Stimulated activated CD8-positive, alpha-beta memory T cell treated with anti-CD3 and anti-CD28 coated beads, Interleukin-7, amount 100 ng/mL, for 48 hours (primary cell): ENCODE measurements around the gene GGA1.
A peak's percentile ranks its signal among the peaks of the same experiment; 100 is the strongest.
"Not testable (repeated sequence)": the region's sequence is repeated elsewhere in the genome, so short reads cannot be mapped to it uniquely, and the experiment has no call there.

Source experiments
- DNase-seq, 2 donors: peaks; one replicate each; pipeline ENCODE4 v3.0.0-alpha.2; 2020; ENCODE audit warnings: low read depth in 1 of 2; ENCODE audit errors: extremely low read depth in 1 of 2

The GGA1 gene

DNA sequence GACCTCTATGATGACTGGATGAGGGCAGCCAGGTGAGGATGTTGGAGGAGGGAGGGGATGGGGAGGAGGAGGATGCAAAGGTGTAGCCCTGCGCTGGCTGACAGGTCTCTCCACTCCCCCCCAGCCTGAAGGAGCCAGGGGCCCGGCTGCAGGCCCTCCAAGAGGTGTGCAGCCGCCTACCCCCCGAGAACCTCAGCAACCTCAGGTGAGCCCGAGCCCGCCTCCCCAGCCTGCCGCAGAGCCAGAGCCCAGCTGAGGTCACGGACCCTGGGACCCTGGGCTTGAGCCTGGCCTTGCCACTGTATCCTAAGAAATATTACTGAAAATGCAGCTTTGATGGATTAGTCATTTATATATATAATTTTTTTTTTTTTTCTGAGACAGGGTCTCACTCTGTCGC is 38.7 kb downstream of the GGA1 start:
- no peak for DNase-seq

DNA sequence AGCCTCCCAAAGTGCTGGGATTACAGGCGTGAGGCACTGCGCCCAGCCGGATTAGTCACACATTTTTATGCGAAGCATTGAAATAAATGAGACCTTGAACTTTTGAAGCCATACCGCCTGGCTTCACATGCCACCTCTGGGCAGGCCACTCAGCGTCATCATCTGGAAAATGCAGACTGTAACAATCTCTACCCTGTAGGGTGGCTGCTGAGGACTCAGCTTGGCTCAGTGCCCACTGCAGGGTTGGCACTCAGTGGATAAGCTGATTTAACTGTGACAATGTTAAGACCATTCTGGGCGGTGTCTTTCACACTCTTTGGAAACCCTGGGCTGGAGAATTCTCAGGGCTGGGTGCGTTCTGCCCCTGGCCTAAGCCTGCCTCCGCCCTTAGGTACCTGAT is 39.3 kb downstream of the GGA1 start:
- DNase-seq: no peak

DNA sequence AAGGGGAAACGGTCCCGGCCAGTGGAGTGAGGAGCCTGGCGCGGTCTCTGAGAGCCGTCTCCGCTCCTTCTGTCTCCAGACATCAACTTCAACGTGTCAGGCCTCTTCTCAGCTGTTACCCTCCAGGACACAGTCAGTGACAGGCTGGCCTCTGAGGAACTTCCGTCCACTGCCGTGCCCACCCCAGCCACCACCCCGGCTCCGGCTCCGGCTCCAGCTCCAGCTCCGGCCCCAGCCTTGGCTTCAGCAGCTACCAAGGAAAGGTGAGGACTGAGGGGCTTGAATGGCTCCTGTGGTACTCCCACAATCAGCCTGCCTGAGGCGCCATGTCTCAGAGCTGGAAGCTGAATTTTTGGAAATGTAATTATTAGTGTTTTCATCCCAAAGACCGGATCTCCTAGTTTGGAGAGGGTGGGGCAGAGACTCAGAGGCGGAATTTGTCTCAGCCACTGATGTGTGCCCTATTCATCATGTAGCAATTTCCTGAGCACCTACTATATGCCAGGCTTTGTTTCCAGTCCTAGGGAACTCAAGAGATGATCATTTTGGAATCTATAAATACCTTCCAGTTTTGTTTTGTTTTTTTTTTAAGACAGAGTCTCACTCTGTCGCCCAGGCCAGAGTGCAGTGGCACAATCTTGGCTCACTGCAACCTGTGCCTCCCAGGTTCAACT is 42.0 kb downstream of the GGA1 start:
- DNase-seq: no peak

DNA sequence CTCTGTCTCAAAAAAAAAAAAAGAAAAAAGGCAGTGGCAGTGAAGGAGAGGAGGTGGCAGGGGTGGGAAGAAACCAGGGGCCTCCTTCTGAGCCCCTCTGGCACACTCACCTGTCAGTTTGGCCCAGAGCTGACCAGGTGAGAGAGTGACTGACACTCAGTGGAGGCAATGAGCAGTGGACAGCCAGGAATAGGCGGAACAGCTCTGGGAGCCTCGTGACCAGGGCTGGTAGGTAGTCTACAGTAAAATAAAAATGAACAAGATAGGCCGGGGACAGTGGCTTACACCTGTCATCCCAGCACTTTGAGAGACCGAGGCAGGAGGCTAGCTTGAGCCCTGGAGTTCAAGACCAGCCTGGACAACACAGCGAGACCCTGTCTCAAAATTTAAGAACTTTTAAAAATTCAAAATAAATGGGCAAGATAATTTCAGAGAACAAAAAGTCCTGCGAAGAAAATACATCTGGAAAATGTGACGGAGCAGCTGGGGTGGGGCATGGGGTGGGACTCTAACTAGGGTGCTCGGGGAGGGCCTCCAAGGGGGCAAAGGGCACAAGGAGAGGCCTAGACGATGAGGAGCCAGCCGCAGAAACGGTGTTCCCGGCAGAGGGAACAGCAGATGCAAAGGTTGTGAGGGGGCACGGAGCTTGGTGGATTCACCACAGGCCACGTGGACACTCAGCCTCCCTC is 46.1 kb downstream of the GGA1 start:
- DNase-seq: no peak

DNA sequence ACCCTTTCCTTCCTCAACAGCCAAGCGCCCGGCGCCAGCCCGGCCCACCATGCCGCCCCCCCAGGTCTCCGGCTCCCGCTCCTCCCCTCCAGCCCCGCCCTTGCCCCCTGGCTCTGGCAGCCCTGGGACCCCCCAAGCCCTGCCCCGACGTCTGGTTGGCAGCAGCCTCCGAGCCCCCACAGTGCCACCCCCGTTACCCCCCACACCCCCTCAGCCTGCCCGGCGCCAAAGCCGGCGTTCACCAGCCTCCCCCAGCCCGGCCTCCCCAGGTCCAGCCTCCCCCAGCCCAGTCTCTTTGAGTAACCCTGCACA is 46.6 kb downstream of the GGA1 start:
- no peak for DNase-seq

DNA sequence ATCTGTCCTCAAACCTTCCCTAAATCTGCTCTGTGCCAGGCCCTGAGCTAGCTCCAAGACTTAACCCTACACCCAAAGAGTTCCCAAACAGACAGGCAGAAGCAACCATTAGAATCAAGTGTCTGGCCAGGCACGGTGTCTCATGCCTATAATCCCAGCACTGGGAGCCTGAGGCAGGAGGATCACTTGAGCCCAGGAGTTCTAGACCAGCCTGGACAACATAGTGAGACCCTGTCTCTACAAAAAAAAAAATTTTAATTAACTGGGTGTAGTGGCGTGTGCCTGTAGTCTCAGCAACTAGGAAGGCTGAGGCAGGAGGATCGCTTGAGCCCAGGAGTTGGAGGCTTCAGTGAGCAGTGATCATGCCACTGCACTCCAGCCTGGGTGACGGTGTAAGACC is 47.9 kb downstream of the GGA1 start:
- DNase-seq: not testable (repeated sequence)

DNA sequence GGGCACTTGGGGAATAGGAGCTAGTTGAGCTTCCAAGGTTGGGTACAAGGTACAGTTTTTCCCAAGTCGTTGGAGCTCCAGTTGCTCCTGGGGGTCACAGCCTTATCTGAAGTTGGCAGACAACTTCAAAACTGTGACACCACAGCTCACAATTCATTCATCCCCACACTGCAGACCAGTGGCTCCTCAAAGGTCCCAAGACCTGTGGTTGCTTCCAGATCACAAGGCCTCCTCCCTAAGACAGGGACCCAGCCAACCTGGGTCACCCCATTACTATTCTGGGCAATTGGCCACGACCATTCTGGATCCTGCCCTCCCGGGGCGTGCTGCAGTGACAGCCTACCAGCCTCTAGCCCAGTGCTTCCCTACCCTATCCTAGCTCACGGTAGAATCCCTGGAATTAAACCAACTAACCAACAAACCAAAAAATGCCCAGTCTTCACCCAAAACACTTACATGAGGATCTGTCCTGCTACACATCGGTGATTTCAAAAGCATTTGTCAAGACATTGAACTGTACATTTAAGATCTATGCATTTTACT is 49.0 kb downstream of the GGA1 start:
- DNase-seq: no peak

DNA sequence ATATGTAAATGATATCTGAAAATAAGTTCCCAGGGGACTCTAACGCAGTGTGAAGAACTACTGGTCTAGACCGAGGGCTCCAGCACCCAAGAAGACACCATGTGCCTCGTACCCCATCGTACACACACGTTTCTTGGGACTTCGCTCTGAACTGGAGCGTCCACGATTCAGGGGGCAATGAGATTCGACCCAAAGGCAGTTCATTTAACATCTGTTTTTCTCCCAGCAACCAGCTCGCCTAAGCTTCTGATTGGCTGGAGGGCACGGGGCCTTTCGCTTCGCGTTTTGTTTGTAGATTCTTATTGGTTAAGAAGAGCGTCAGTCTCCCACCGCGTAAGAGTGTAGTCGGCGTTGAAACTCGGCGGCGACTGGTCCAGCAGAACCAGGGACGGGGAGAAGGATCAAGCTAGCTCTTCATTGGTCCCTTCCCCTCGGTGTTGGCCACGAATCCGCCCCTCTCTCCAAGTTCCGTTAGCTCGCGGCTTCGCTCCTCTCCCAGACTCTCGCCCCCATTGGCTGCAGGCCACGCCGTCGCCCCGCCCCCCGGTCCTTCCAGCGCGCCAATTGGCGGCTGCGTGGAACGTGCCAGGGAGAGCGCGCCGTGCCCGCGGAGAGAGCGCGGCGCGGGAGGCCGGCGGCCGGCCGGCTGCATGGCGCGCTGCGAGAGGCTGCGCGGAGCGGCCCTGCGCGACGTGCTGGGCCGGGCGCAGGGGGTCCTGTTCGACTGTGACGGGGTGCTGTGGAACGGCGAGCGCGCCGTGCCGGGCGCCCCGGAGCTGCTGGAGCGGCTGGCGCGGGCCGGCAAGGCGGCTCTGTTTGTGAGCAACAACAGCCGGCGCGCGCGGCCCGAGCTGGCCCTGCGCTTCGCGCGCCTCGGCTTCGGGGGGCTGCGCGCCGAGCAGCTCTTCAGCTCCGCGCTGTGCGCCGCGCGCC is 49.8 kb downstream of the GGA1 start, which contains the start of gene PDXP:
PDXP (plus strand) TSS at position 591 of the 933 bp plus-strand sequence; CDS start at position 651, 60 bp downstream.
- DNase-seq: peak; percentile 97

DNA sequence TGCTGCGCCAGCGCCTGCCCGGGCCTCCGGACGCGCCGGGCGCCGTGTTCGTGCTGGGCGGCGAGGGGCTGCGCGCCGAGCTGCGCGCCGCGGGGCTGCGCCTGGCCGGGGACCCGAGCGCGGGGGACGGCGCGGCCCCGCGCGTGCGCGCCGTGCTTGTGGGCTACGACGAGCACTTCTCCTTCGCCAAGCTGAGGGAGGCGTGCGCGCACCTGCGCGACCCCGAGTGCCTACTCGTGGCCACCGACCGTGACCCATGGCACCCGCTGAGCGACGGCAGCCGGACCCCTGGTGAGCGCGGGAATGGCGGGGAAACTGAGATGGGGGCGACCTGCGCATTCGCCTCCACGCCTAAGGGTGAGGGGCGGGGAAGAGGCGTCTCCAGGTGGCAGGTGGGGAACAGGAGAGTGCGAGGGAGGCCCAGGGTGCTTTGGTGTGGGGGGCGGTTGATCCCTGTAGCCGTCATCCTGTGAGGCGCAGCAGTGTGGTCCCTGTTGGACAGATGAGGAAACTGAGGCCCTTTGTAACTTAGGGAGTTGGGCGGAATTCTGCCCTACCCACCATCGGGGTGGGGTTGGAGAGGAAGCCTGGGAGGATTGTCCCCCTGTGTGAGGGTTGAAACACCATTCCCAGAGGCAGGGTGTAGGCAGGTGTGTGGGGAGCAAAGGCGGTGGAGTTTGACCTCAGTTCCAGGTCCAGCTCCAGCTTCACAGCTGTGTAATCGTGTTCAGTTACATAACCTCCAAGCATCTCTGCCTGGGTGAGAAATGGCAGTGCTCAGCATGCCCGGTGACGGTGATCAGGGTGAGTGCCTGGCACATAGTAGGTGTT is 50.6 kb downstream of the GGA1 start:
- DNase-seq: no peak

DNA sequence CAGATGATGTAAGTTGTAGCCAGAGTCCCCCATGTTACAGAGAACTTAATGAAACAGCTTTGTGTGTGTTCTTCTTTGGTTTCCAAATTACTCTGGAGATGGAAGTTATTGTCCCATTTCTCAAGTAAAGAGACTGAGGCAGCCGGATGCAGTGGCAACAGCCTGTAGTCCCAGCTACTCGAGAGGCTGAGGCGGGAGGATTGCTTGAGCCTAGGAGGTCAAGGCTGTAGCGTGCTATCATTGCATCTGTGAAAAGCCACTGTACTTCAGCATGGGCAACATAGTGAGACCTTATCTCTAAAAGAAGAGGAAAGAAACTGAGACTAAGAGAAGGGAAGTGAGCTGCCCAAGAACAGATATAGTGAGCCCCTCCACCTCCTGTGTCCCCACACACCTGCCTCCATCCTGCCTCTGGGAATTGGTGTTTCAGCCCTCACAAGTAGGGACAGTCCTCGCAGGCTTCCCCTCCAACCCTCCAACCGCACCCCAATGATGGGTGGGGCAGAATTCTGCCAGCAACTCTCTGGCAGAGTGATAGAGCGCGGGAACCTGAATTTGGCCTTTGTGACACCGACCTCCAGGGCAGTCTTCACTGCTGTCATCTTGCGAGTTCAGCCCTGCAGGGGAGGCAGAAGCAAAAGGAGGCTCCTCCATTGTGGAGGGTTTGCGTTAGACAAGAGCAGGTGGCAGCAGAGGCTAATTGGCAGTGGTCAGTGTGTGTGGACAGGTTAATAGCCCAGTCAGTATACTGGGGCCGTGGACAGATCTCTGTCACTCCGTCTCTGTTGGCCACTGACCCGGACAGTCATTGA is 51.5 kb downstream of the GGA1 start:
- no peak for DNase-seq

DNA sequence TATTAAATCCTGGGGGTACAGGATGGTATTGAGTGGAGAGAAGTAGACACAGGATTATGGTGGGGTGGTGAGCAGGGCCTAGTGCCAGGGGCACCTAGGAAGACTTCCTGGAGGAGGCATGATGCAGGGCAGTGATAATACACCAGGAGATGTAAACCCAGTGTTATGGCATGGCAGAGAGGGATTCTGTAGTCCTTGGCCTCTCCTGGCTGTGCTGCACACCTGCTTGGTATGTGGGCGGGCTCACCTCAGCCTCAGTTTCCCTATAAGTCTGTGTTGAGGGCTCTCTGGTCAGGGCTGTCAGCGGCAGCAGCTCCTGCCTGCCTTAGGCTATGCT is 52.0 kb downstream of the GGA1 start:
- DNase-seq: no peak

DNA sequence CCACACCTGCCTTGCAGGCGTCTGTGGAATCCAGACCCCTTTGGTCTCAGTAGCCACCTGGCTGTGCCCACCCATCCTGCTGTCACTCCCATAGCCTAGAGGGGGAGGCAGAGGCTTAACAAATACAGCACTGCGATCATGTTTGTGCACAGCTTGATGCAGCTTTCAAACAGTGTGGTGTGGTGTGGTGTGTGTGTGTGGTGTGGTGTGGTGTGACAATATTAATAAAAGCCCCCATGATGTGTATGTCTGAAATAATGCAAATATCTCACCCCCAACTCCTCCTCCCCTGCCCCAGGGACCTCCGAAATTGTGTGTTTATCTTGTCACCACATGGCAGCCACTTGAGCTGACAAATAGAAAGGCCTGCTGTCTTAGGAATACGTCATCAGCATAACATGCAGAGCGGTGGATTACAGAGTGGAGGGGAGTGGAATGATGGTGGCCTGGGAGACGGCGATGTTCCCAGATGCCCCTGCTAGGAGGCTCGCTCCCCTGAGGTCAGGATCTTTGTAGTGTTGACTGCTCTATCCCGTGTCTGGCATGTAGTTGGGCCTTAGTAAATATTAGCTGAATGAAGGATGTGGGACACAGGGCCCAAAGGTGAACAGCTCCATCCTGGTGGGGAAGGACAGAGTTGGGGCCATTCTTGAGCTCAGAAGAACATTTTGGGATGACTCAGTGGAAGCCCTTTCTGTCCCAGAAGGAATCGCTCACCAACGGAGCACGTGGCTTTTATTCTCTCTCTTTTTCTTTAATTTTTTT is 52.7 kb downstream of the GGA1 start:
- DNase-seq: no peak

DNA sequence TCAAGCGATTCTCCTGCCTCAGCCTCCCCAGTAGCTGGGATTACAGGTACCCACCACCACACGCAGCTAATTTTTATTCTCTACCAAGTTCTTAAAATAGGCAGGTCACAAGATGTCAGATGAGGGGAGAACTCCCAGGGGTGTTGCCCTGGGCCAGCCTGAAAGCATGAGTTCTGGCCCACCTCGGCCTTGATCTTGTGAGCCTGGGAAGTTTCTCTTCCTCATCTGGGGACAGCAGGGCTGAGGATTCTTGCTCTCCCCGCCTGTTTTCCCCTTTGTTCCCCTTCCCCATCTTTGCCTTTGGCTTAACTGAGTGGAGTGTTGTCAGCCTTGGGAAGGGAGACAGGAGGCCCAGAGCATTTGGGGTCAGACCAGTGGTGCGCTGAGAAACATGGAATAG is 53.4 kb downstream of the GGA1 start:
- DNase-seq: no peak

DNA sequence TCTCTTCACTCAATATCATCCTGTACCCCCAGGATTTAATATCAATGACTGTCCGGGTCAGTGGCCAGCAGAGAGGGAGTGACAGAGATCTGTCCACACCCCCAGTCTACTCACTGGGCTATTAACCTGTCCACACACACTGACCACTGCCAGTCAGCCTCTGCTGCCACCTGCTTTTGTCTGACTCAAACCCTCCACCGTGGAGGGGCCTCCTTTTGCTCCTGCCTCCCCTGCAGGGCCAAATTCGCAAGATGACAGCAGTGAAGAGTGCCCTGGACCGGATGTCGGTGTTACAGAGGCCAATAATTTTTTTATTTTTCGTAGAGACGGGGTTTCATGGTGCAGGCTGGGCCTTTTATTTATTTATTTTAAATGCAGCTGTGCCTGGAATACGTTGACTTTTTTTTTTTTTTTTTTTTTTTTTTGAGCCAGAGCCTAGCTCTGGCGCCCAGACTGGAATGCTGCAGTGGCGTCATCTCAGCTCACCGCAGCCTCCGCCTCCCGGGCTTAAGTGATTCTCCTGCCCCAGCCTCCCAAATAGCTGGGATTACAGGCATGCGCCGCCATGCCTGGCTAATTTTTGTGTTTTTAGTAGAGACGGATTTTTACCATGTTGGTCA is 55.0 kb downstream of the GGA1 start:
- no peak for DNase-seq

DNA sequence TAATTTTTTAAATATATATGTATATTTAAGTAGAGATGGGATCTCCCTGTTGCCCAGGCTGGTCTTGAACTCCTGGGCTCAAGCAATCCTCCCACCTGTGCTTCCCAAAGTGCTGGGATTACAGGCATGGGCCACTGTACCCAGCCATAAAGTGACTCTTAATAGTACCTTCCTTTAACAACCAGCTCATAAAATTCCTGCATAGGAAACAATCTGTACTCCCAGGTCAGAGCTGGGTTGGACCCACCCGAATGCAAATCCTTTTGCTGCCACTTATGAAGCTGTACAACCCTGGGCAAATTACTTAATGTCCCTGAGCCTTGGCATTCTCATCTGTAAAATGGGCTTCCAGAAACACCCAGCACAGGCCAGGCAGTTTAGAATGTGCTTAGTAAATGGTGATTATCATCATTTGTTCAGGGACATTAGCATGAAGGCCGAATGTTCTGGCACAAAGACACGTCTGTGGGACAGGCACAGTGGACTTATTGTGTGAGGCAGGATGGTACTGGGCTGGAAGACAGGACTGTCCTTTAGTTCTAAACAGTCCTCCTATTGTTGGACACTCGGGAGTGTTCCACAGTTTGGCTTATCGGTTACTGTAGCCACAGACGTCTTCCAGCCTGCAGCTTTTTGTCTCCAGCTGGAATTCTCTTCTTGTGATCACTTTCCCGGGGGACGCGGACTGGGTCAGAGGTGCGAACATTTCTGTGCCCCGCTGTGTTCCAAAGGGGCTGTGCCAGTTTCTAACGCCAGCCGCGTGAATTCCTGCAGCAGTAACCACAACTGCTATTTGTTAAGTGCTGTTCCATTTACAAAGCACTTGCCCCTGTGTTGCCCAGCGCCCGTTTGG is 55.8 kb downstream of the GGA1 start:
- no peak for DNase-seq

DNA sequence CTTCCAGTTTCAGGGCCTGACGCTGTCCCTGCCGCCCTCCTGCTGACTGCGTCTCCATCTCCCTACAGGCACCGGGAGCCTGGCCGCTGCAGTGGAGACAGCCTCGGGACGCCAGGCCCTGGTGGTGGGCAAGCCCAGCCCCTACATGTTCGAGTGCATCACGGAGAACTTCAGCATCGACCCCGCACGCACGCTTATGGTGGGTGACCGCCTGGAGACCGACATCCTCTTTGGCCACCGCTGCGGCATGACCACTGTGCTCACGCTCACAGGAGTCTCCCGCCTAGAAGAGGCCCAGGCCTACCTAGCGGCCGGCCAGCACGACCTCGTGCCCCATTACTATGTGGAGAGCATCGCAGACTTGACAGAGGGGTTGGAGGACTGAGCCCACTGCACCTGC is 56.9 kb downstream of the GGA1 start:
- DNase-seq: no peak

DNA sequence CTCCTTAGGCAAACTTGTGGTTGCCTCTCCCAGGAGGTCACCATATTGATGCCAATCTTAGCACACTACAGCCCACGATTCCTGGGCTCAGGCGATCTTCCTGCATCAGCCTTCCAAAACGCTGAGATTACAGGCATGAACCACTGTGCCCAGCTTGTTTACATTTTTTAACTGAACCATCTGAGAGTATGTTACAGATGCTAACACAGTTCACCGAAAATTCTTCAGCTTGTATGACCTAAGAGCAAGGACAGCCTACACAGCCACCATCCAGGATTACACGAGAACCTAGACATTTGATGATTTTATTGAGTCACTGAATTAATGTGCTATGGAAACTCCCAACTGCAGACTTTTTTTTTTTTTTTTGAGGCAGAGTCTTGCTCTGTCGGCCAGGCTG is 61.0 kb downstream of the GGA1 start:
- no peak for DNase-seq
